EH (cell line): ENCODE data around the gene PTGFRN.

Experiments used
- DNase-seq: peaks from one replicate; pipeline ENCODE4 v3.0.0-alpha.2; 2015; ENCODE audit warnings: low read depth

Gene PTGFRN

GRCh38 chr1:116944613-116945012, 34.9 kb downstream of the PTGFRN start:
- DNase-seq, result no peak

- no peak for DNase-seq
Observed at GRCh38 chr1:116945421-116945820, 35.7 kb downstream of the PTGFRN start.

- DNase-seq, result no peak
Observed at GRCh38 chr1:116945996-116946395, 36.3 kb downstream of the PTGFRN start.

- no peak for DNase-seq
Observed at GRCh38 chr1:116947092-116947860, 37.6 kb downstream of the PTGFRN start.

- no peak for DNase-seq
Observed at GRCh38 chr1:116948046-116948445, 38.3 kb downstream of the PTGFRN start.

- DNase-seq, result no peak
Observed at GRCh38 chr1:116948642-116949041, 38.9 kb downstream of the PTGFRN start.

- DNase-seq, result no peak
Observed at GRCh38 chr1:116949213-116949985, 39.7 kb downstream of the PTGFRN start.

- DNase-seq, result no peak
Observed at GRCh38 chr1:116950517-116951199, 40.9 kb downstream of the PTGFRN start.

GRCh38 chr1:116951200-116951935, 41.7 kb downstream of the PTGFRN start:
- peak; percentile 34 for DNase-seq

- no peak for DNase-seq
Observed at GRCh38 chr1:116952738-116953275, 43.1 kb downstream of the PTGFRN start.

- DNase-seq, result no peak
Observed at GRCh38 chr1:116954440-116954839, 44.7 kb downstream of the PTGFRN start.

GRCh38 chr1:116956378-116956777, 46.7 kb downstream of the PTGFRN start:
- no peak for DNase-seq

- DNase-seq, result no peak
Observed at GRCh38 chr1:116957646-116958045, 47.9 kb downstream of the PTGFRN start.

GRCh38 chr1:116958110-116958509, 48.4 kb downstream of the PTGFRN start:
- DNase-seq, result no peak

- DNase-seq, result peak; percentile 11
Observed at GRCh38 chr1:116958977-116959376, 49.3 kb downstream of the PTGFRN start.

GRCh38 chr1:116961606-116962005, 51.9 kb downstream of the PTGFRN start:
- no peak for DNase-seq

- no peak for DNase-seq
Observed at GRCh38 chr1:116962987-116963639, 53.4 kb downstream of the PTGFRN start.

GRCh38 chr1:116966791-116967190, 57.1 kb downstream of the PTGFRN start:
- DNase-seq, result peak; percentile 65

GRCh38 chr1:116968724-116969123, 59.0 kb downstream of the PTGFRN start:
- no peak for DNase-seq

- DNase-seq, result no peak
Observed at GRCh38 chr1:116971258-116971860, 61.6 kb downstream of the PTGFRN start.
